Measurements from ENCODE around the gene SKIL. TPM values are rescaled to one million over a fixed set of nuclear protein-coding genes. Genes with fewer than 3 reads are reported as not detected.

SKIL gene
- total RNA-seq, 1 donor from 2014 or later = 48.1 TPM

DNA sequence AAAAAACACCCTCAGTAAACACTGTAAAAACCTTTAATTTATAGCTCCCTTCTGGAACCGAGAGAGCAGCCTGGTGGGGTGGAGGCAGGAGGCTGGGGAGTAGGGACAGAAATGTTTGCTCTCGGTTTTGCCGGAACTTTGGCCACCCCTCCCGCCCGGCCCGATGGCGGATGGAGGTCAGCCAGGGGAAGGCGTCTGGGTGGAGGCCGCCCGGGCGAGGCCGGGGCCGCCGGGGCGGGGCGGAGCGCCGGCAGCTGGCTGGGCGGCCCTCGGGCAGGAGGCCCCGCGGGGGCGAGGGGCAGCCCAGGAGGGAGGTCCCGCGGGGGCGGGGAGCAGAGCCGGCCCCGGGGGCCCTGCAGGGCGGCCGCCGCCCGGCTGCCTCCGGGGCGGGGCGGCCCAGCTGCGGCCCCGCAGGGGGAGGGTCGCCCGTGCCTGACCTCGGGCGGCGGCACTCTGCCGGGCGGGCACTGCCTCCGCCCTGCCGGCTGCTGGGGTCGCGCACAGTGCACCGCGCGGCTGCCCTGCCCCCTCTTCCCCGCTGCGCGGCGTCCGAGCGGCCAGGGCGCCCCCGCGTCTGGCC, 829 bp upstream of the SKIL start:
- Histone ChIP-seq H3K27me3 (no peaks in the 10 kb centered on the region), H3K9me3 (no peaks in the 10 kb centered on the region), H3K4me3 (peak overlapping the region; percentile 93 to 100), H3K4me1 (peaks cover 47% of the 10 kb centered on the region), H3K36me3 (no peaks in the 10 kb centered on the region), H3K27ac (peak overlapping the region; percentile 99)
- peak; percentile 10 to 63 for TF ChIP-seq POLR2AphosphoS5 (IDR thresholded peaks at IDR 0.05; ENCODE audit: insufficient read depth in 1 of 2, low read depth in 1 of 2)
- TF ChIP-seq POLR2A (IDR thresholded peaks at IDR 0.05) = no peak
- intact Hi-C loops (cut with DNase I) = loop anchor here (5.0 kb wide), 1 partner anchor 174 kb away; the partner anchor contains the start of gene PHC3
- DNase-seq (ENCODE audit: extremely low spot score in 2 of 2) = peak in 1 of 2 donors; percentile 90

DNA sequence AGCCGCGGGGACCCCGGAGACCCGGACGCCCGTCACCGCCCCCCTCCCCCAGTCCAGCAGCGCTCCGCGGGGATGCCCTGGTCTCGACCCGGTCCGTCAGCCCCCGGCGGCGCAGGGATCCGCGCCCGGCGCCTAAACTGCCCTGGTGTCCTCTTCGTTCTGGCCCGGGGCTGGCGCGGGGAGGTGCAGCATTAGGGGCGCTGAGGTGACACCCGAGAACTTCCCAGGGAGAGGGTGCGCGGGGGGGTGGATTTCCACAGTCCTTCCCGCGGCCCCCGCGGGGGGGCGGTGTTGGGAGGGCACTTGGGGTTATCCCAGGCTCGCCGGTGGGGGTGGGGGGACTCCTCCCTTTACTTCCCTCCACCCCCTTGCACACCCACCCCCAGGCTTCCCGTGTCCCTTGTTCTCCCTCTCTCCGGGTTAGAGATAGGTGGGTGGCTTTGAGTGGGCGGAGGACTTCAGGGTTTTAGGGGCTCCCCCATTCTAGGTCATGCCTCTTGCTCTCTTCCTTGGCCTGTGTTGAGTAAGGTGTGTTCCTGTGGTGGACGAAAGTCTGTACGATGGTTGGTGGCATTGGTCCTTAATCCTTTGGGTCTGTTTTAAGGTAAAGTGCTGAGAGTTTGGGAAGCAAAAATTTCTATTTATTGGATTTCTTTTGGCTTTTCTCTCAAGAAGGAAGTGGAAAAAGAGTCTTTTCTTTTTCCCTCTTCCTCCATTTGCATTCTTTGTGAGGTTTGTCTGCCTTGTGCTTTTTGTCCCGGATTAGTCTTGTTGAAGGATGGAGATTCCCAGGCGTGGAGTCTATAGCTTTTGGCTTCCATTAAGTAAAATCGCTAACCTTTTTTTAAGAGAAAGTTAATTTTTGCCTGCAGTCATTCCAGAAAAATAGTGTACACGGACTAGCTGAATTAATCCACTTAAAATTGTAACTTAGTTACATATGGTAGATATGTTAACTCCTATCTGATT, 811 bp downstream of the SKIL start:
- H3K9me3 ChIP-seq = no peaks in the 10 kb centered on the region
- no peaks in the 10 kb centered on the region for H3K36me3 ChIP-seq
- H3K4me3 ChIP-seq = peak overlapping the region; percentile 93 to 100
- H3K27ac ChIP-seq = peak overlapping the region; percentile 99
- peaks cover 61% of the 10 kb centered on the region for H3K4me1 ChIP-seq
- intact Hi-C loops (cut with DNase I) = loop anchor here (5.0 kb wide), 1 partner anchor 176 kb away; the partner anchor contains the start of gene PHC3
- H3K27me3 ChIP-seq = no peaks in the 10 kb centered on the region
- DNase-seq (ENCODE audit: extremely low spot score in 2 of 2) = peak in 1 of 2 donors; percentile 90
- TF ChIP-seq CTCF (IDR thresholded peaks at IDR 0.05) (no peak), POLR2AphosphoS5 (IDR thresholded peaks at IDR 0.05; ENCODE audit: insufficient read depth in 1 of 2, low read depth in 1 of 2) (peak in 1 of 2 donors; percentile 51)

- Histone ChIP-seq H3K4me1 (peaks cover 70% of the 10 kb centered on the region), H3K4me3 (peak overlapping the region; percentile 93 to 100), H3K9me3 (no peaks in the 10 kb centered on the region), H3K27ac (no peak overlapping the region), H3K27me3 (no peaks in the 10 kb centered on the region), H3K36me3 (no peaks in the 10 kb centered on the region)
- TF ChIP-seq CTCF (IDR thresholded peaks at IDR 0.05) (no peak), POLR2AphosphoS5 (IDR thresholded peaks at IDR 0.05; ENCODE audit: insufficient read depth in 1 of 2, low read depth in 1 of 2) (no peak), POLR2A (IDR thresholded peaks at IDR 0.05) (no peak)
- intact Hi-C loops (cut with DNase I) = loop anchor here (5.0 kb wide), 1 partner anchor 177 kb away; the partner anchor contains the start of gene PHC3
- no peak for DNase-seq (ENCODE audit: extremely low spot score in 2 of 2)
These were observed 1.7 kb downstream of the SKIL start for GRCh38 chr3:170359178-170359704.

GRCh38 chr3:170360466-170360865, 3.0 kb downstream of the SKIL start:
- Histone ChIP-seq H3K9me3 (no peaks in the 10 kb centered on the region), H3K4me3 (no peak overlapping the region), H3K36me3 (no peaks in the 10 kb centered on the region), H3K27ac (no peak overlapping the region), H3K27me3 (no peaks in the 10 kb centered on the region), H3K4me1 (peaks cover 79% of the 10 kb centered on the region)
- intact Hi-C loops (cut with DNase I) = no loop called here
- TF ChIP-seq CTCF (IDR thresholded peaks at IDR 0.05) = no peak
- TF ChIP-seq POLR2AphosphoS5 (IDR thresholded peaks at IDR 0.05; ENCODE audit: insufficient read depth in 1 of 2, low read depth in 1 of 2) = no peak
- TF ChIP-seq POLR2A (IDR thresholded peaks at IDR 0.05) = no peak
- DNase-seq (ENCODE audit: extremely low spot score in 2 of 2) = no peak

GRCh38 chr3:170360916-170361315, 3.4 kb downstream of the SKIL start:
- Histone ChIP-seq H3K9me3 (no peaks in the 10 kb centered on the region), H3K27ac (no peak overlapping the region), H3K27me3 (no peaks in the 10 kb centered on the region), H3K4me1 (peaks cover 78% of the 10 kb centered on the region), H3K36me3 (no peaks in the 10 kb centered on the region), H3K4me3 (no peak overlapping the region)
- TF ChIP-seq POLR2AphosphoS5 (IDR thresholded peaks at IDR 0.05; ENCODE audit: insufficient read depth in 1 of 2, low read depth in 1 of 2) = no peak
- no peak for TF ChIP-seq POLR2A (IDR thresholded peaks at IDR 0.05)
- no peak for TF ChIP-seq CTCF (IDR thresholded peaks at IDR 0.05)
- intact Hi-C loops (cut with DNase I) = no loop called here
- no peak for DNase-seq (ENCODE audit: extremely low spot score in 2 of 2)
